ENCODE data around the gene PLK3. TPM values are rescaled to one million over a fixed set of nuclear protein-coding genes. Genes with fewer than 3 reads are reported as not detected.
"Not testable (repeated sequence)": the region's sequence is repeated elsewhere in the genome, so short reads cannot be mapped to it uniquely, and the experiment has no call there.

The PLK3 gene
- total RNA-seq, 6 experiments from 2014 or later, result 1.8 to 5.3 (median 3.6) TPM

GRCh38 chr1:44822131-44822701 lies 22.0 kb downstream of the PLK3 start:
- Histone ChIP-seq H3K36me3 (no peaks in the 10 kb centered on the region), H3K27me3 (no peaks in the 10 kb centered on the region), H3K4me3 (no peak overlapping the region), H3K9me3 (no peaks in the 10 kb centered on the region), H3K4me1 (peaks cover 0 to 8% (median 0%) of the 10 kb centered on the region in 4 donors), H3K27ac (no peak overlapping the region)
- ATAC-seq (no peak), DNase-seq (peak in 2 of 3 donors; percentile 16 to 45)
- TF ChIP-seq CTCF (IDR thresholded peaks at IDR 0.05) (no peak), POLR2A (IDR thresholded peaks at IDR 0.05) (no peak)
- WGBS (ENCODE audit: insufficient coverage, low coverage, low lambda C conversion rate, missing lambda C conversion rate), result 80% methylated on average over 1 of the region's 6 CpGs
- intact Hi-C loops (cut with DNase I), result no loop called here

GRCh38 chr1:44822981-44823451 lies 22.8 kb downstream of the PLK3 start:
- peaks cover 0 to 8% (median 0%) of the 10 kb centered on the region in 4 donors for H3K4me1 ChIP-seq
- no peak overlapping the region for H3K27ac ChIP-seq
- H3K27me3 ChIP-seq, result no peaks in the 10 kb centered on the region
- no peak for TF ChIP-seq CTCF (IDR thresholded peaks at IDR 0.05)
- no peak for TF ChIP-seq POLR2A (IDR thresholded peaks at IDR 0.05)
- H3K4me3 ChIP-seq, result no peak overlapping the region
- H3K36me3 ChIP-seq, result no peaks in the 10 kb centered on the region
- WGBS (ENCODE audit: insufficient coverage, low coverage, low lambda C conversion rate, missing lambda C conversion rate), result 83% methylated on average over 1 of the region's 15 CpGs
- no peaks in the 10 kb centered on the region for H3K9me3 ChIP-seq
- intact Hi-C loops (cut with DNase I), result no loop called here
- DNase-seq, result peak in 1 of 3 donors; percentile 44
- ATAC-seq, result no peak

- WGBS (ENCODE audit: insufficient coverage, low coverage, low lambda C conversion rate, missing lambda C conversion rate), result 82% methylated on average over 5 of the region's 6 CpGs
- ATAC-seq; H3K36me3 ChIP-seq; H3K4me1 ChIP-seq; H3K27ac ChIP-seq; H3K27me3 ChIP-seq; H3K4me3 ChIP-seq; H3K9me3 ChIP-seq; intact Hi-C loops (cut with DNase I): not testable (repeated sequence)
- peak in 1 of 3 donors; percentile 15 for DNase-seq
Measured at GRCh38 chr1:44824392-44824791, 24.2 kb downstream of the PLK3 start.

GRCh38 chr1:44826375-44827196 lies 26.4 kb downstream of the PLK3 start:
- no peaks in the 10 kb centered on the region for H3K36me3 ChIP-seq
- 49% methylated on average over 7 of the region's 24 CpGs for WGBS (ENCODE audit: insufficient coverage, low coverage, low lambda C conversion rate, missing lambda C conversion rate)
- DNase-seq (peak in 2 of 3 donors; percentile 68 to 77), ATAC-seq (peak; percentile 63 to 84 (median 74))
- peak overlapping the region in 1 of 3 donors; percentile 28 for H3K27ac ChIP-seq
- intact Hi-C loops (cut with DNase I), result loop anchor here in 1 of 2 donors (5.0 kb wide), 1 partner anchor 34 kb away; no protein-coding TSS in a partner anchor
- H3K27me3 ChIP-seq, result no peaks in the 10 kb centered on the region
- no peak for TF ChIP-seq CTCF (IDR thresholded peaks at IDR 0.05)
- no peak for TF ChIP-seq POLR2A (IDR thresholded peaks at IDR 0.05)
- H3K9me3 ChIP-seq, result no peaks in the 10 kb centered on the region
- H3K4me3 ChIP-seq, result no peak overlapping the region
- no peaks in the 10 kb centered on the region for H3K4me1 ChIP-seq

All from right lobe of liver (tissue), 6 donors.